KOPT-K1 (cell line): ENCODE results near the gene ZNF410.
"Not testable (repeated sequence)": the region's sequence is repeated elsewhere in the genome, so short reads cannot be mapped to it uniquely, and the experiment has no call there.

Experiments used
- H3K27ac ChIP-seq: fragments of 200-600 bp; sonication (generic); 2 replicates; pipeline ENCODE4 v1.5.1; 2016; ENCODE audit warnings: antibody characterized with exemption, mild to moderate bottlenecking, low read depth, low read length; ENCODE audit not compliant: poor library complexity, severe bottlenecking
- H3K36me3 ChIP-seq: fragments of 200-600 bp; sonication (generic); 2 replicates; pipeline ENCODE4 v1.5.1; 2017; ENCODE audit warnings: antibody characterized with exemption, mild to moderate bottlenecking, low read length, moderate library complexity; ENCODE audit not compliant: insufficient read depth
- H3K9me3 ChIP-seq: fragments of 200-600 bp; sonication (generic); 2 replicates; pipeline ENCODE4 v1.5.1; 2017; ENCODE audit warnings: antibody characterized with exemption, low read length, mild to moderate bottlenecking; ENCODE audit not compliant: insufficient read depth, poor library complexity, severe bottlenecking

Gene ZNF410

DNA sequence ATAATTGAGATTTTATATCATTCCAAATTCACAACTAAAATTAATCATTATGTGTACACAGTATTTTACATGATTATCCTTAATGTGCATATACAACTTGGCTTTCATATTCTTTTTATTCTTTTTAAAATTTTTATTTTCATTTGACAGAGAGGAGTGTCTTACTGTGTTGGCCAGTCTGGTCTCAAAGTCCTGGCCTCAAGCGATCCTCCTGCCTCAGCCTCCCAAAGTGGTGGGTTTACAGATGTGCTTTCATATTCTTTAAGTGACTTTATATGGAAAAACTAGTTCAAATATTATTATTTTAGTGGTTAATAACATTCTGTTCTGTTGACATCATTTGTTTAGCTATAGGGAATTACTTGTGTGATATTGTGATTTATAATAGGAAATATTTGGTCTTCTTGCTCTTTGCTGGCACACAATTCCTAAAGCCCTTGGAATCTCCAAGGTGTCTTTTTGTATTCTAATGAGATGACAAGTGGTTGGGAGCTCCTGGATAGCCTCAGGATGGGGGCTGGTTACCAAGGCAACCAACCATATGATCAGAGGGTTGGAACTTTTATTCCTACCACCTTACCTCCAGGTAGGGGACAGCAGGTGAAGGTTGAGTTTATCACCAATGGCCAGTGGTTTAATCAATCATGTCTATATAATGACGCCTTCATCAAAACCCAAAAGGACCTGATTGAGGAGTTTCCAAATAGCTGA lies 16.0 kb upstream of the ZNF410 start:
- no peak overlapping the region for H3K27ac ChIP-seq
- H3K9me3 ChIP-seq = no peaks in the 10 kb centered on the region
- H3K36me3 ChIP-seq = no peaks in the 10 kb centered on the region

GRCh38 chr14:73873660-73874059 lies 13.0 kb upstream of the ZNF410 start:
- no peaks in the 10 kb centered on the region for H3K36me3 ChIP-seq
- H3K9me3 ChIP-seq = no peaks in the 10 kb centered on the region
- no peak overlapping the region for H3K27ac ChIP-seq

DNA sequence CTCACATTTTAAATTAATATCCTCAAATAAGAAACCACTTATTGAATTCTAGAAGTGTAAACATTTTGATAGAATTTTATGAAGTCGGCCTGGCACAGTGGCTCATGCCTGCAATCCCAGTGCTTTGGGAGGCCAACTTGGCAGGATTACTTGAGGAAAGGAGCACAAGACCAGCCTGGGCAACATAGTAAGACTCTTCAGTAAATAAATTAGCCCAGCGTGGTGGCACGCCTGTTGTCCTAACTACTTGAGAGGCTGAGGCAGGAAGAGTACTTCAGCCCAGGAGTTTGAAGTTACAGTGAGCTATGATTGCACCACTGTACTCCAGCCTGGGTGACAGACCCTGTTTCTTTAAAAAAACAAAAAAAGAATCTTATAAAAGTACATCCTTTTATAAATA lies 8.9 kb upstream of the ZNF410 start:
- Histone ChIP-seq H3K36me3 (no peaks in the 10 kb centered on the region), H3K27ac (no peak overlapping the region), H3K9me3 (no peaks in the 10 kb centered on the region)

GRCh38 chr14:73878436-73878835 lies 8.2 kb upstream of the ZNF410 start:
- Histone ChIP-seq H3K27ac (no peak overlapping the region), H3K9me3 (no peaks in the 10 kb centered on the region), H3K36me3 (no peaks in the 10 kb centered on the region)

GRCh38 chr14:73879027-73879426 lies 7.6 kb upstream of the ZNF410 start:
- Histone ChIP-seq H3K9me3 (no peaks in the 10 kb centered on the region), H3K36me3 (no peaks in the 10 kb centered on the region), H3K27ac (no peak overlapping the region)

- no peaks in the 10 kb centered on the region for H3K36me3 ChIP-seq
- no peaks in the 10 kb centered on the region for H3K9me3 ChIP-seq
- H3K27ac ChIP-seq = no peak overlapping the region
Observed at GRCh38 chr14:73884438-73885190, 2.0 kb upstream of the ZNF410 start.

DNA sequence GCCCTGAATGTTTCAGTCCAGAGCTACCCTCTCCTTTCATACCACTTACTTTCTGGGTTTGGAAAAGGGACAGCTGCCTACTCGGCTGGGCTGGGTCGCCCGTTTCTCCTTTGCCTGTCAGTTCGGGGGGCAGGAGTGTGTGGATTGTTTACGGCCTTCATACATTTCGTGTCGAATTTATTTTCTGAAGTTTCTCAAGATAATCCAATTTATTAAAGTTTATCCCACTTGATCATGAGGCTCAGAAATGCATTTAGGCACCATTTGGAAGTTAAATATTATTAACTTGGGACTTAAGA lies 608 bp downstream of the ZNF410 start:
- H3K27ac ChIP-seq = peak overlapping the region; percentile 76
- H3K36me3 ChIP-seq = peaks cover 4% of the 10 kb centered on the region
- H3K9me3 ChIP-seq = no peaks in the 10 kb centered on the region

- Histone ChIP-seq H3K9me3 (no peaks in the 10 kb centered on the region), H3K36me3 (peaks cover 8% of the 10 kb centered on the region), H3K27ac (peak overlapping the region; percentile 76)
Observed at GRCh38 chr14:73887694-73888459, 1.2 kb downstream of the ZNF410 start.

- no peak overlapping the region for H3K27ac ChIP-seq
- peaks cover 13% of the 10 kb centered on the region for H3K36me3 ChIP-seq
- no peaks in the 10 kb centered on the region for H3K9me3 ChIP-seq
Observed at GRCh38 chr14:73888460-73888725, 1.7 kb downstream of the ZNF410 start.

DNA sequence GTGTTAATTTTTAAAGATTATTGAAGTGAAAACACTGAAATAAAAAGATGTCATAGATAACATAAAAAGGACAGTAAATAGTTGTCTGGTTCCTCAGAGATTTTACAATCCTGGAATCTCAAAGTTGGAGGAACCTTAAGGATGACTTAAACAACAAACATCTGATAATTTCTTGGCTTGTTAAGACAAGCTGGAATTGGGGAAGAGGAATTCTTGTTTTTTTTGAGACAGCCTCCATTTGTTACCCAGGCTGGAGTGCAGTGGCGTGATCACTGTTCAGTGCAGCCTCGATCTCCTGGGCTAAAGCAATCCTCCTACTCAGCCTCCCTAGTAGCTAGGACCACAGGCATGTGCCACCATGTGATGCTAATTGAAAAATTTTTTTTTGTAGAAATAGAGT lies 2.3 kb downstream of the ZNF410 start:
- no peak overlapping the region for H3K27ac ChIP-seq

DNA sequence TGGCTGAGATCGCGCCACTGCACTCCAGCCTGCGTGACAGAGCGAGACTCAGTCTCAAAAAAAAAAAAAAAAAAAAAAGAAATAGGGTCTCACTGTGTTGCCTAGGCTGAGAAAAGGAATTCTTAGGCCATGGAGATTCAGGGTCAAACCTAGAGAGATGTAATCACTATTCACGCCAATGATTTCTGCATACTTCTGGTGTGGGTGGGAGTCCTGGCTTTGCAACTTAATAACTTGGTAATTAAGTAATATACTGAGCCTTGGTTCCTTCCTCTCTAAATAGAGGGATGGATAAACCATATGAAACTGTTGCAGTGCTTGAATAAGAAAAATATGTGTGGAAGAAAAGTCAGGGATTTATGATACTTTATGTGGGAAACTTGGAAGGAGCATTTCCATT lies 2.7 kb downstream of the ZNF410 start:
- no peaks in the 10 kb centered on the region for H3K9me3 ChIP-seq
- no peak overlapping the region for H3K27ac ChIP-seq
- peaks cover 23% of the 10 kb centered on the region for H3K36me3 ChIP-seq

More for the DNA sequence above, 2.3 kb downstream of the ZNF410 start:
- Histone ChIP-seq H3K36me3 (peaks cover 19% of the 10 kb centered on the region), H3K9me3 (no peaks in the 10 kb centered on the region)

DNA sequence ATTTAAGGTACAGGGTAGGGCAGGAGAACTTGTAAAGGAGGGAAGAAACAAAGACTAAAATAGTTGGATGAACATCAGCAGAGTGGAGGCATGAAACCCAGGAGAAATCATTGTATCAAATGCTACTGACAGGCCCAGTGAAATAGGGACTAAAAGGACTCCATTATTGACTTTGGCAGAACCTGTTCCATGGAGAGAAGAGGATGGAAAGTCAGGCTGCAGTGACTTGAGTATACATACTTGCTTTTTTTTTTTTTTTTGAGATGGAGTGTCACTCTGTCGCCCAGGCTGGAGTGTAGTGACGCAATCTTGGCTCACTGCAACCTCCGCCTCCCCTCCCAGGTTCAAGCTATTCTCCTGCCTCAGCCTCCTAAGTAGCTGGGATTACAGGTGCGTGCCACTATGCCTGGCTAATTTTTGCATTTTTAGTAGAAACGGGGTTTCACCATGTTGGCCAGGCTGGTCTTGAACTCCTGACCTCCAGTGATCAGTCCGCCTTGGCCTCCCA lies 7.6 kb downstream of the ZNF410 start:
- H3K27ac ChIP-seq, H3K9me3 ChIP-seq: not testable (repeated sequence)
- peaks cover 72% of the 10 kb centered on the region for H3K36me3 ChIP-seq

DNA sequence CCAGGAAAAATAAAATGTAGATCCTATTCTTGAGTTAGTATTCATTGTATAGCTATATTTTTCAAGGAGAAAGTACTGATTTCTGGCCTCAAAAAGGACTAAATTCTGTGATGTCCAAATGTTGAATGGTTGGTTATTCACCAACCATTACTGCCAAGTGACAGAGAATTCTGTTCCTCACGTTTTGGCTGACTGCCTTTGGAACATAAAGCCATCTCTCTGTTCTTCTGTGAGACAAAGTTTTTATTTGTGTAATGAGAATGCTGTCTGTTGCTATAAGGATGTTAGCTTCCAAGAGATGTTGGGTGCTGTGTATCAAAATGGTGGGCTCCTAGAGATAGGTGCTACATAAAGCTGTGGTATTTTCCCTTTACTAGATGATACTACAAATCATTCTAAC lies 9.3 kb downstream of the ZNF410 start:
- Histone ChIP-seq H3K27ac (no peak overlapping the region), H3K9me3 (no peaks in the 10 kb centered on the region), H3K36me3 (peaks cover 89% of the 10 kb centered on the region)

DNA sequence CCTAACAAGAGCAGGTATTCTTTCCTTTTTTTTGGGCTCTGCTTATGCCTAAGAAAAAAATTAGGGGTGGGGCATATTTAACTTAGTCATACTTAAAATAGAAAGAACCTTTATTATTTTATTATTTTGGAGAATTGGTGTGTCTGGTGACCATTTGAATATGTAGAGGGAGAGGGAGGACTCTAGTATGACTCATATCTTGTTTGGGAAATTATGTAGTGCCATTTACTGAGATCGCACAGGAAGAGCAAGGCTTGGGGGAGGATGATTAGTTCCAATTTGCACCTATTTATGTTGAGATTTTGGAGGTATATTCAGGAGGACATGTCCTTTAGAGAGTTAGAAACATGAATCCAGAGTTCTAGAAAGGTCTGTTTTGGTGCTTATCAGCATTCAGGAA lies 9.9 kb downstream of the ZNF410 start:
- no peak overlapping the region for H3K27ac ChIP-seq
- H3K9me3 ChIP-seq = no peaks in the 10 kb centered on the region
- peaks cover 94% of the 10 kb centered on the region for H3K36me3 ChIP-seq

- peaks cover 96% of the 10 kb centered on the region for H3K36me3 ChIP-seq
- no peak overlapping the region for H3K27ac ChIP-seq
- H3K9me3 ChIP-seq = no peaks in the 10 kb centered on the region
Observed at GRCh38 chr14:73903028-73903427, 16.4 kb downstream of the ZNF410 start.
